Nephron progenitor cell (in vitro differentiated cells): Measurements from ENCODE around the gene MIB2.

ENCODE experiments used
- DNase-seq: peaks from one replicate; pipeline ENCODE4 v3.0.0; 2021
- H3K27ac Mint-ChIP-seq: 2 replicates; pipeline ENCODE4 v1.8.0; 2021; ENCODE audit warnings: mild to moderate bottlenecking, moderate library complexity, mixed read lengths
- H3K27me3 Mint-ChIP-seq: 2 replicates; pipeline ENCODE4 v1.8.0; 2021; ENCODE audit warnings: mild to moderate bottlenecking, low read depth, mixed read lengths; ENCODE audit not compliant: poor library complexity
- H3K36me3 Mint-ChIP-seq: 2 replicates; pipeline ENCODE4 v1.8.0; 2021; ENCODE audit warnings: low read depth, mixed read lengths
- H3K4me1 Mint-ChIP-seq: 2 replicates; pipeline ENCODE4 v1.8.0; 2021; ENCODE audit warnings: mixed read lengths
- H3K4me3 Mint-ChIP-seq: 2 replicates; pipeline ENCODE4 v1.8.0; 2021; ENCODE audit warnings: mild to moderate bottlenecking, moderate library complexity, mixed read lengths
- H3K9me3 Mint-ChIP-seq: 2 replicates; pipeline ENCODE4 v1.8.0; 2021; ENCODE audit warnings: mild to moderate bottlenecking, moderate library complexity, mixed read lengths
- TF ChIP-seq, protein P1 (sequence below): fragments of 200-600 bp; sonication (generic); IDR thresholded peaks from 2 replicates; pipeline ENCODE4 v1.5.0; 2021; ENCODE audit warnings: antibody characterized with exemption

Gene MIB2

DNA sequence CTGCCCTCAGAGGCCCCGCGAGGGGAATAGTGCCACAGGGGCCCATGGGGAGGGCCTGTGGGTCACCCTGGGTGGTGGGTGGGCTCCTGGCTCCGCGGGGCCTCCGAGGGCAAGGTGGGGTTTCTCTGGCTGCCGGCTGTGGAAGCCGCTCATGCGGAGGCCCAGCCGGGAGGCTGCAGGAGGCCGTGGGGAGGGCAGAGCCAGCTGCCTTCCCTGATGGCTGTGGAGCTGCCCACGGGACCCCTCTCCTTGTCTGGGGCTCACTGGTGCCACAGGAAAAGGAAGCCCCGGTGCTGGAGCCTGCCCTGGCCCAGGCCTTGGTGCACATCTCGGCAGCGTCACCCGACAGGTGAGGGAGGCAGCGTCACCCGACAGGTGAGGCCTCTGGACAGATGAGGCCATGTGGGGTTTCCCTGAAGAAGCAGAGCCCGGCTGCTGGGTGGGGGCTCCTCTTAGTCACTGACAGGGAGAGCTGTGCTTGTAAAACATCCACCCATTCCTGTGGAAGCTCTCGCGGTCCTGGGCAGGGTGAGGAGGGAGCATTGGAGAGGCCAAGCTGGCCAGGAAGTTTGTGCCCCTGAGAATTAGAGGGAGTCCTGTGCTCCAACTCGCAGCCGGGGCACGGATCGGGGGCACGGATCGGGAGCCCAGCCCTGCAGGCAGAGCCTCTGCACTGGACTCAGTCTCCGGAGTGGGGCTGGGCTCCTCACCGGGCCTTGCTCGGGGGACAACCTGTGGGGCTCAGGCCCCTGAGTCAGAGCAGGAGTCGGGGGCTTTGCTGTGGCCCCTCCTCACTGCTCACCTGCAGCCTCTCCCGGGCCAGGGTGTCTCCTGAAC is 6.1 kb downstream of the MIB2 start:
- DNase-seq = no peak
- Mint-ChIP-seq H3K4me1 (peaks cover 11% of the 10 kb centered on the region), H3K36me3 (no peaks in the 10 kb centered on the region), H3K4me3 (no peak overlapping the region), H3K27ac (no peak overlapping the region), H3K9me3 (no peaks in the 10 kb centered on the region), H3K27me3 (no peaks in the 10 kb centered on the region)
- TF ChIP-seq, protein P1, sequence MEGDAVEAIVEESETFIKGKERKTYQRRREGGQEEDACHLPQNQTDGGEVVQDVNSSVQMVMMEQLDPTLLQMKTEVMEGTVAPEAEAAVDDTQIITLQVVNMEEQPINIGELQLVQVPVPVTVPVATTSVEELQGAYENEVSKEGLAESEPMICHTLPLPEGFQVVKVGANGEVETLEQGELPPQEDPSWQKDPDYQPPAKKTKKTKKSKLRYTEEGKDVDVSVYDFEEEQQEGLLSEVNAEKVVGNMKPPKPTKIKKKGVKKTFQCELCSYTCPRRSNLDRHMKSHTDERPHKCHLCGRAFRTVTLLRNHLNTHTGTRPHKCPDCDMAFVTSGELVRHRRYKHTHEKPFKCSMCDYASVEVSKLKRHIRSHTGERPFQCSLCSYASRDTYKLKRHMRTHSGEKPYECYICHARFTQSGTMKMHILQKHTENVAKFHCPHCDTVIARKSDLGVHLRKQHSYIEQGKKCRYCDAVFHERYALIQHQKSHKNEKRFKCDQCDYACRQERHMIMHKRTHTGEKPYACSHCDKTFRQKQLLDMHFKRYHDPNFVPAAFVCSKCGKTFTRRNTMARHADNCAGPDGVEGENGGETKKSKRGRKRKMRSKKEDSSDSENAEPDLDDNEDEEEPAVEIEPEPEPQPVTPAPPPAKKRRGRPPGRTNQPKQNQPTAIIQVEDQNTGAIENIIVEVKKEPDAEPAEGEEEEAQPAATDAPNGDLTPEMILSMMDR = no peak

DNA sequence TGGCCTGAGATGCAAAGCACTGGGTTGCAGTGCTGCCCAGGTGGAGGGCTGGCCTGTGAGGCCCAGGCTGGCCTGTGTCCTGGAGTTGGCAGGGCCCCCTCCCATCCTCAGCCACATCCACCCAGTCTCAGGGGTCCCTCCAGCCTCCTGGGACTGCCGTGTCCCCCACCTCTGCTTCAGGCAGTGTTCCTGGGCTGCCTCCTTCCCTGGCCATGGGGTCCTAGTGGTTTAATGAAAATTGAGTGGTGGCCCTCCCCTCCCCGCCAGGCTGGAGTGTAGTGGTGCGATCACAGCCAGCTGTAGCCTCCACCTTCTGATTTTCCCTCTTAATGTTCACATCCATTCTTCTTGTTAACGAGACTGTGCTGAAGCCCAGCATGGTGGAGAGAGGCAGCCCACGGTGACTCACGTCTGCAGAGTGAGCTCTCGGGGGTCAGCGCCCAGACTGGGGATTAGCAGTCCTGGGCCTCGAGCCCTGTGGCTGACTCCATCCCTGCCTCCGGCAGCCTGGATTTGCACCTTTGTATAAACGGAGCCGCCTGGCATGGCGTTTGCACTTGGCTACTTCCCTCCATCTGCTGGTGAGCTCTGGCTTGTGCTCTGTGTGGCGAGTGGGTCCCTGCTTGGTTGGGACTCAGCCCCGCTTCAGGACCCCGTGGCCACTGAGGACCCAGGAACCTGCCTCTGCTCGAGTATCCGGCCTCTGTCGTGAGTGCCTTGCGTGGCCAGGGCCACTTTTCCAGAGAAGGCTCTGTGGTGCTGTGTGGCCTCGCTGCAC is 6.9 kb downstream of the MIB2 start:
- H3K36me3 Mint-ChIP-seq = no peaks in the 10 kb centered on the region
- H3K27ac Mint-ChIP-seq = peak overlapping the region; percentile 56
- peaks cover 9% of the 10 kb centered on the region for H3K4me1 Mint-ChIP-seq
- no peaks in the 10 kb centered on the region for H3K27me3 Mint-ChIP-seq
- H3K9me3 Mint-ChIP-seq = no peaks in the 10 kb centered on the region
- H3K4me3 Mint-ChIP-seq = no peak overlapping the region
- TF ChIP-seq, protein P1 = no peak
- no peak for DNase-seq

DNA sequence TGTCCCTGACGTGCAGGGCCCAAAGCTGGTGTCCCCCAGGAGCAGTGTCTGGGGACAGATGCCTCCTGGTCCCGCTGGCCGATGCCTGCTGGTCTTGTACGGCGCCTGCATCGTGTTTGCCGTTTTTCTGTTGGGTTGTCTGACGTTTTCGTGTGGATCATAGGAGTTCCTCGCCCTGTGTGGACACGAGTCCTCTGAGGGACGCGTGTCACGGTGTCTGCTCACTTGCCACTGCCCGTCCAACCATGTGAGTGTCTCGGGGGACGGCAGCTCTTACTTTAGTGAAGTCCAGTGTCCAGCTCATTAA is 7.4 kb downstream of the MIB2 start:
- H3K9me3 Mint-ChIP-seq = no peaks in the 10 kb centered on the region
- no peaks in the 10 kb centered on the region for H3K36me3 Mint-ChIP-seq
- H3K4me3 Mint-ChIP-seq = no peak overlapping the region
- DNase-seq = no peak
- peak overlapping the region; percentile 53 for H3K27ac Mint-ChIP-seq
- peaks cover 4% of the 10 kb centered on the region for H3K4me1 Mint-ChIP-seq
- H3K27me3 Mint-ChIP-seq = no peaks in the 10 kb centered on the region
- TF ChIP-seq, protein P1 = no peak

DNA sequence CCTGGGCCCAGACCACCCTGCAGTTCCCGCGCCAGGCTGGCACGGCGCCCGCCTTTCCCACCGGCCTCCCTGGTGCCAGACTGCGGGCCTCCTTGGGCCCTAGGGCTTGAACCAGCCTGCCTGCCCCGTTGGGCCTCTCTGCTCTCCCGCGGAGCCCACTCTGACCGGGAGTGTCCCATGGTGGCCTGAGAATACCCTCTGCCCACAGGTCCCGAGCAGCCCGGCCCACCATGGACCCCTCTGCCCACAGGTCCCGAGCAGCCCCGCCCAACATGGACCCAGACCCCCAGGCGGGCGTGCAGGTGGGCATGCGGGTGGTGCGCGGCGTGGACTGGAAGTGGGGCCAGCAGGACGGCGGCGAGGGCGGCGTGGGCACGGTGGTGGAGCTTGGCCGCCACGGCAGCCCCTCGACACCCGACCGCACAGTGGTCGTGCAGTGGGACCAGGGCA is 7.9 kb downstream of the MIB2 start:
- TF ChIP-seq, protein P1 = no peak
- H3K4me3 Mint-ChIP-seq = no peak overlapping the region
- no peak overlapping the region for H3K27ac Mint-ChIP-seq
- peaks cover 3% of the 10 kb centered on the region for H3K27me3 Mint-ChIP-seq
- H3K9me3 Mint-ChIP-seq = no peaks in the 10 kb centered on the region
- DNase-seq = no peak
- H3K36me3 Mint-ChIP-seq = no peaks in the 10 kb centered on the region
- peaks cover 4% of the 10 kb centered on the region for H3K4me1 Mint-ChIP-seq

DNA sequence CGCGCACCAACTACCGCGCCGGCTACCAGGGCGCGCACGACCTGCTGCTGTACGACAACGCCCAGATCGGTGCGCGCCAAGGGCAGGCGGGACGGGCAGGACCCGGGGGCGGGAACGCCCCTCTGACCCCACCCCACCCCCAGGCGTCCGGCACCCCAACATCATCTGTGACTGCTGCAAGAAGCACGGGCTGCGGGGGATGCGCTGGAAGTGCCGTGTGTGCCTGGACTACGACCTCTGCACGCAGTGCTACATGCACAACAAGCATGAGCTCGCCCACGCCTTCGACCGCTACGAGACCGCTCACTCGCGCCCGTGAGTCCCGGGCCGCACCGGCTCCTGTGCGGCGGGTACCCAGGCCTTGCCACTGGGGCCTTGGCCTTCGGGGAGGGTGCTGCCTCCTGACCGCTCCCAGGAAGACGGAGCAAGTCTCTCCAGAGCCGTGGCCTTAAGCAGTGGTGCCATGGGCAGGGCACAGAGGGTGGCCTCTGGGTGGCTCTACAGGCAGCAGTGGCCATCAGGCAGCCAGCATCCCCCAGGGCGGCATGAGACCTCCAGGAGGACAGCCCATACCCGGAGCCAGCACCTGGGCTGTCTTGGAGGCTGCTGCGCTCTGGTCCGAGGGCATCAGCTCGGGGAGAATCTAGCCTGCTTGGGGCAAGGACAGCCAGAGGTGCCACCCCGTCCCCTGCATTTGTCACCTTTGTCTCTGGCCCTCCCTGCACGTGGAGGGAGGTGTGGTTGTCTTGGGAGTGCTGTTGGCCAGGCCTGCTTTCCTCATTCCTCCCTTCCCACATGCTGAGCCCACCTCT is 8.5 kb downstream of the MIB2 start:
- H3K4me3 Mint-ChIP-seq = no peak overlapping the region
- TF ChIP-seq, protein P1 = no peak
- no peaks in the 10 kb centered on the region for H3K36me3 Mint-ChIP-seq
- no peaks in the 10 kb centered on the region for H3K9me3 Mint-ChIP-seq
- H3K27ac Mint-ChIP-seq = no peak overlapping the region
- H3K27me3 Mint-ChIP-seq = peaks cover 3% of the 10 kb centered on the region
- H3K4me1 Mint-ChIP-seq = peaks cover 4% of the 10 kb centered on the region
- no peak for DNase-seq
